HG02588 (cell line): ENCODE results near the gene MBOAT1.

Experiments used
- ATAC-seq: cut with Tn5 transposase; IDR thresholded peaks from one replicate; pipeline ENCODE4 v1.9.1; 2021; ENCODE audit warnings: mild to moderate bottlenecking, moderate library complexity; ENCODE audit not compliant: unreplicated experiment

The MBOAT1 gene

DNA sequence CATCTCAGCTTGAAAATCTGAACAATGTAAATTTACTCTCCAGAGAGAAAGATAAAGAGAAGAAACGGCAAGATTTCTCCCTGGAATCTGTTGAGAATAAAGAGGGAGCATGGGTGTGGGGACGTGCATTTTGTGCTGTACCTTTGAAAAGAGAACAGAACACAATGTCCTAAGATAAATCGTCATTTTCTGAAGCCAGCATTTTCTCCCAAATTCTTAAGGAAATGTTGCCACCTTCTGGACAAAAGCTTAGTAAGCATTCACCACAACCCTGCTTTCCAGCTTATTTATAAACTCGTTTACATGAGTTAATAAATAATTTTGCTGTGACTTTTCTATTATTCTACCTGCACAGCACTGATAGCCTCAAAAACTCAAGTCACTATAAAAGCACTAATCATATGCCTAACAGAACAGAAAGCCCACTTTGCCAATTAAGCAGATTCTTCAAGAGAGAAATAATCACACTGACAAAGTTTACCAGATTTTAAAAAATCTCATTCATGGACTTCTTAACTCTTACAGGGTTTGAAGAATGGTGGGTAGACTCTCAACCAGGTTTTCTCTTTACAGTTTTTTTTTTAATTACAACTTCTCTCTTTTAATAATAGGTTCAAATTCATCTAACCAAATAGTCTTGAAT is 155.8 kb downstream of the MBOAT1 start:
- ATAC-seq: no peak

- ATAC-seq: no peak
Observed at GRCh38 chr6:20055916-20056315, 156.4 kb downstream of the MBOAT1 start.
